ENCODE results near the gene TMX4.

TMX4 gene

GRCh38 chr20:8018958-8019245, 659 bp downstream of the TMX4 start:
- DNase-seq (ENCODE audit: low spot score): no peak

- DNase-seq (ENCODE audit: low spot score): no peak
These were observed 6.8 kb downstream of the TMX4 start for GRCh38 chr20:8012724-8013123.

GRCh38 chr20:8008733-8009132, 10.8 kb downstream of the TMX4 start:
- no peak for DNase-seq (ENCODE audit: low spot score)

GRCh38 chr20:8007490-8007889, 12.1 kb downstream of the TMX4 start:
- DNase-seq (ENCODE audit: low spot score): no peak

- DNase-seq (ENCODE audit: low spot score): no peak
These were observed 13.8 kb downstream of the TMX4 start for GRCh38 chr20:8005575-8006366.

- DNase-seq (ENCODE audit: low spot score): no peak
These were observed 14.5 kb downstream of the TMX4 start for GRCh38 chr20:8005033-8005432.

DNA sequence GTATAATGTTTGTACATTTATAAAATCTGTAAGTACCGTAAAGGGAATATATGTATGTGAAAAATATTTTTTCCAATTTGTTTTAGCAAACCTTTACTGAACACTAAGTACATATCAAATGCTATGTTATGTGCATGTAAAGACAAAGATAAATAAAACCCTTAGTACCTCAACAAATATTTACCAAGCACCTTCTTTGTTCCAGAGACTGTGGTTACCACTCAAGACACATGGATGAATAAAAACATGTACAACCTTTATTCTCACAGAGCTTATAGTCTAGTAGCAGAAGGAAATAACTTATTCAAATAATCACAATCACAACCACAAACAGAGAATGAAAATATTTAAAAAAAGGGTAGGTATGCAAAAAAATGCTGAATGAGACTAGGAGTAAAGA, 17.5 kb downstream of the TMX4 start:
- no peak for DNase-seq (ENCODE audit: low spot score)

GRCh38 chr20:8000796-8001195, 18.8 kb downstream of the TMX4 start:
- no peak for DNase-seq (ENCODE audit: low spot score)

DNA sequence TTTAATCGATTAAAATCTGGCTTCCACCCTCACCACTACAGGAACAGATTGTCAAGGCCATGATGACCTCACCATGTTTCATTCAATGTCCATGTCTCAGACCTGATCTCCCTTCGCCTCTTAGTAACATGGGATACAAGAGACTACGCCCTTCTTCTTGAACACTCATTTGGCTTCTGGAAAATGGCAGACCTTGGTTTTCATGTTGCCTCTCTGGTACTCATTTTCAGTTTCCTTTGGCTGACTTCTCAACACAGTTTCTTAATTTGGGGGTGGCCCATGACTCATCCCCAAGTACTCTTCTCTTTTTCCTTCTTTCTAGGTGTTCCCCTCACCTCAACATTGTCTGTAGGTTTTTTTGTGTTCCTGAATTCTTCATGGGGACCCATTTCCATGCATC, 22.7 kb downstream of the TMX4 start:
- no peak for DNase-seq (ENCODE audit: low spot score)

GRCh38 chr20:7994809-7995208, 24.8 kb downstream of the TMX4 start:
- no peak for DNase-seq (ENCODE audit: low spot score)

DNA sequence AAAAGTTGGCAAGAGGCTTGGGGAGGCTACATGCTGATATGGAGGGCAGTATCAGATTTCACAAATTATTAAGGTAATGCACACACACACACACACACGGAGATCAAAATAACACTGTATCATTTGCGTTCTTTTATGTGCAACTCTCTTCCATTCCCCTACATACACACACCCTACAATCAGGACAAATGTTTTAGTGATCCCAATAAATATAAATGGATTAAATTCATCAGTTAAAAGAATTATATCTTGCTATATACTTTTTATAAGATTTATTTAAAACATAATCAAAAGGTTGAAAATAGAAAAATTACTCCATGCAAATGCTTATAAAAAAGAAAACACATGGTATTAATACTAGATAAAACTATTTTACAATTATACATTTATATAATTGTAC, 25.9 kb downstream of the TMX4 start:
- no peak for DNase-seq (ENCODE audit: low spot score)

DNA sequence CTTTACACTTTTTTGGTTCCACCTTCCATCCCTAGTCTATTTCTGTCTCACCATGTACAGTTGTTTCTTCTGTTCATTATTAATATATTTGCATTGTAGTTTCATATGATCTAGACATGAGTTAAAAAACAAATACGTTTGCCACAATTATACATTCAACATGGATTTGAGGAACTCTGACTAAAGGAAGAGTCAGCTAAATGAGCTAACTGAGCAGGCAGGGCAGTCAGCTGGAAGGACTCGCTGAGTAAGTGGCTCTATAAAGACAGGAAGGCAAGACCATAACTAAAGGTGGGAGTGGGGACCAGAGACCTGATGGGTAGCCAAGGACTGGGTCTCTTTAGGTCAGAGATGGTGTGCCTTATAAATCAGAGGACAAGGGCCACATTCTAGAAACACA, 26.3 kb downstream of the TMX4 start:
- no peak for DNase-seq (ENCODE audit: low spot score)

GRCh38 chr20:7990385-7990784, 29.2 kb downstream of the TMX4 start:
- no peak for DNase-seq (ENCODE audit: low spot score)

DNA sequence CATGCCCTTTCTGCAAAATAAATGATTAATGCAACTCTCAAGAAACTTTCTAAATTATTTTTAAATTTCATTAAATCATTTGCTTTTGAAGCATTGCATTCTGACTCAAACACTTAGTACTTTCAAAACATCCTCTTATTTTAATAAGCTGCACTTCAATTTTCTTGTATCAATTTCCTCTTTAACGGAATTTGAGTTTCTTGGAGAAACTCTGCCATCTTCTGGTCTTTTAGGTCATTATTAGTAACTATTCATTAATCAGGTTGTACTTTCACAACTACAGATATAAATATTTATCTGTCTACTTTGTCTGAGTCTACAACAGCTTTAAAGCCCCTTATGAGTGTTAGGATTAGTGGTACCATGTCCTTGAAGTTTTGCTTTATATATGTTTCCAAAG, 30.2 kb downstream of the TMX4 start:
- no peak for DNase-seq (ENCODE audit: low spot score)

- no peak for DNase-seq (ENCODE audit: low spot score)
These were observed 33.6 kb downstream of the TMX4 start for GRCh38 chr20:7985916-7986315.

GRCh38 chr20:7984192-7984591, 35.4 kb downstream of the TMX4 start:
- DNase-seq (ENCODE audit: low spot score): peak; percentile 48

GRCh38 chr20:7981374-7981773, 38.2 kb downstream of the TMX4 start:
- DNase-seq (ENCODE audit: low spot score): no peak

GRCh38 chr20:7980332-7981046, 39.1 kb downstream of the TMX4 start:
- DNase-seq (ENCODE audit: low spot score): no peak

- no peak for DNase-seq (ENCODE audit: low spot score)
These were observed 41.9 kb downstream of the TMX4 start for GRCh38 chr20:7977709-7978108.

- no peak for DNase-seq (ENCODE audit: low spot score)
These were observed 43.6 kb downstream of the TMX4 start for GRCh38 chr20:7975851-7976414.

DNA sequence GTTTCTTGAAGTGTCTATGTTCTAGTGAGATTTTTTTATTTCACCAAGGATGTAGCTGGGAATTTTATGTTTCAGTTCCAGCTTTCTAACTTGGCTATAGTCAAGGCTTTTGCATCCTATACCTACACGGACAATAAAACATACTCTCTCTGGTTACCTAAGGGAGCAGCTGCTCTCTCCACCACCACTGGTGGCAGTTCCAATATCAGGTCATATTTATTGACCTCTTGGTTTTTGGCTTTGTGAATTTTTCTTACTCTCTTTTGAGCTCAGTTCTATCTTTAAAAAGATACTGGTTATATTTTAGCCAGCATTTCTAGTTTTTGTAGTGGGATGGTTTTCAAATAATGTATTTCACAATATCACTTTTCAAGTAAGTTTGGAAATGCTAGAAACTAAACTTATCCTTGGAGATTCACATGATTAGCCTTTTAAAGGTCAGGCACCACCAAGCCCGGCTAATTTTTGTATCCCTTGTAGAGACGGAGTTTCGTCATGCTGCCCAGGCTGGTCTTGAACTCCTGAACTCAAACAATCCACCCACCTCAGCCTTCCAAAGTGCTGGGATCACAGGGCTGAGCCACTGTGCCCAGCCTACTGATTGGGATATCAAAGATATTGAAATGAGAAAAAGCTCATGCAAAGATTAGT, 44.7 kb downstream of the TMX4 start:
- DNase-seq (ENCODE audit: low spot score): no peak

DNA sequence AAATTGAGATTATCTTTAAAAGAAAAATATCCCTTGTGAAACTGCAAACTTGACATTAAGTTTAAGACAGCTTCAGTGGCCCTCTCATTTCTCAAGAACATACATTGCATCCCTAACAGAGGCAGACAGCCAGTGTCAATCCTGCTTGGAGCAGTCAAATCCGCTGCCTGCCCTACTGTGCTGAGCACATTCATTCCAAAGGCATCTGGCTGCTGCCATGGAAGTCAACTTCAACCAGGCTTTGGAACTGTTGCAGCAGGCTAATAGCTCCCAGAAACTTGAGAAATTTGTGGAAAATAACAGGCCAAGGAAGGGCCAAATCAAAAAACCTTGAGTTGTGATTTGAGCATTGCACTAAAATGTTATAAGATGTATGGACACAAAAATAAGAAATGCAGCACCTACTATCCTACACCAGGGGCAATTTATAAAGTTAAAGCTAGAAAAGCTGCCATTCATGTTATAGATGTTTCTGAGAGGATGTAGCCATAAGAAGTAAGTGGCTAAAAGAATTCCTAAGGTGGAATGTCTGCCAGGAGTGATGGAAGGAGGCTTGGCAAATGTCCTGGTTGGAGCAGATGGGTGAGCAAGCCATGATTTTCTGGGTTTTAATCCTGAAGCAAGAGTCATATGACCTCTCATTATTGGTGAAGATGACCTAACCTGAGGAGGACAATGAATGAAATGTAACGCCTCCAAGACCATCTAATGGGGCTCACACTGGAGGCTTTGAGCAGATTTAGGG, 47.9 kb downstream of the TMX4 start:
- DNase-seq (ENCODE audit: low spot score): no peak

All from ecto neural progenitor cell (in vitro differentiated cells).